HepG2 (cell line): ENCODE data around the gene FSCN2. TPM values are rescaled to one million over a fixed set of nuclear protein-coding genes. Genes with fewer than 3 reads are reported as not detected.

ENCODE experiments used
- GTF2F1 ChIP-seq: fragments of 150-350 bp; IDR thresholded peaks from 2 replicates; pipeline ENCODE4 v1.6.1; 2014; ENCODE audit warnings: low read length
- ISX ChIP-seq: sonication (generic); formaldehyde crosslinking; conservative IDR thresholded peaks from 2 replicates; pipeline ENCODE4 v1.5.0; 2020; ENCODE audit warnings: missing genetic modification reagents
- KDM2A ChIP-seq: sonication (generic); formaldehyde crosslinking; IDR thresholded peaks from 2 replicates; pipeline ENCODE4 v1.4.0; 2020; ENCODE audit warnings: low read depth, missing genetic modification reagents, borderline replicate concordance
- KLF12 ChIP-seq: sonication (generic); formaldehyde crosslinking; IDR thresholded peaks from 2 replicates; pipeline ENCODE4 v1.4.0; 2020; ENCODE audit warnings: missing genetic modification reagents, borderline replicate concordance
- MZF1 ChIP-seq: sonication (generic); formaldehyde crosslinking; IDR thresholded peaks from 2 replicates; pipeline ENCODE4 v1.8.1; 2023; ENCODE audit warnings: mild to moderate bottlenecking, missing genetic modification reagents, borderline replicate concordance
- NFKB2 ChIP-seq: sonication (generic); formaldehyde crosslinking; IDR thresholded peaks from 2 replicates; pipeline ENCODE4 v1.4.0; 2020; ENCODE audit warnings: missing genetic modification reagents, borderline replicate concordance
- ZBTB42 ChIP-seq: sonication (generic); formaldehyde crosslinking; IDR thresholded peaks from 2 replicates; pipeline ENCODE4 v1.5.0; 2020; ENCODE audit warnings: mild to moderate bottlenecking, missing genetic modification reagents
- ZC3H4 ChIP-seq: sonication (generic); formaldehyde crosslinking; IDR thresholded peaks from 2 replicates; pipeline ENCODE4 v1.4.0; 2020; ENCODE audit warnings: missing genetic modification reagents, borderline replicate concordance
- ZNF17 ChIP-seq: sonication (generic); formaldehyde crosslinking; IDR thresholded peaks from 2 replicates; pipeline ENCODE4 v1.5.0; 2020; ENCODE audit warnings: mild to moderate bottlenecking, missing genetic modification reagents
- ZNF20 ChIP-seq: sonication (generic); formaldehyde crosslinking; IDR thresholded peaks from 2 replicates; pipeline ENCODE4 v1.4.0; 2020; ENCODE audit warnings: mild to moderate bottlenecking, moderate library complexity, missing genetic modification reagents
- ZNF615 ChIP-seq: sonication (generic); formaldehyde crosslinking; IDR thresholded peaks from 2 replicates; pipeline ENCODE4 v1.5.0; 2020; ENCODE audit warnings: mild to moderate bottlenecking, missing genetic modification reagents, borderline replicate concordance
- ZNF746 ChIP-seq: sonication (generic); formaldehyde crosslinking; IDR thresholded peaks from 2 replicates; pipeline ENCODE4 v1.8.0; 2022; ENCODE audit warnings: mild to moderate bottlenecking, missing genetic modification reagents
- polyA plus RNA-seq, 8 experiments: library from polyadenylated mRNA; depleted of rRNA in 3 of 8; stranded (reverse) in 7 of 8; unstranded in 1 of 8; fragments of >200 nt; fragmentation: Illumina TruSeq in 4 of 8; extraction: Trizol in 4 of 8; gene quantifications; 2 replicates each; pipeline versions ENCODE4 v1.2.1 to v1.2.3, GENCODE V29; 2011 to 2016; ENCODE audit warnings: low read depth in 4 of 8, missing spikeins in 1 of 8, mixed read lengths in 1 of 8; ENCODE audit not compliant: insufficient read depth in 1 of 8
- total RNA-seq, 5 experiments: library from RNA; depleted of rRNA; stranded (reverse); fragments of >200 nt; fragmentation: Illumina TruSeq; extraction: Trizol; gene quantifications; 2 replicates each; pipeline ENCODE4 v1.2.3, GENCODE V29; 2016; ENCODE audit warnings: low read depth in 1 of 5
- TF ChIP-seq, protein P1 (sequence below): conservative IDR thresholded peaks from 2 replicates; pipeline ENCODE4 v1.6.1; 2018; ENCODE audit warnings: missing genetic modification reagents
- TF ChIP-seq, protein P2 (sequence below): IDR thresholded peaks from 2 replicates; pipeline ENCODE4 v1.6.1; 2012; ENCODE audit warnings: inconsistent platforms
- TF ChIP-seq, protein P3 (sequence below): sonication (generic); formaldehyde crosslinking; IDR thresholded peaks from 2 replicates; pipeline ENCODE4 v1.8.0; 2022; ENCODE audit warnings: mild to moderate bottlenecking, missing genetic modification reagents, borderline replicate concordance
- TF ChIP-seq, protein P4 (sequence below): sonication (generic); formaldehyde crosslinking; IDR thresholded peaks from 2 replicates; pipeline ENCODE4 v1.4.0; 2020; ENCODE audit warnings: missing genetic modification reagents
- TF ChIP-seq, protein P5 (sequence below): sonication (generic); formaldehyde crosslinking; IDR thresholded peaks from 2 replicates; pipeline ENCODE4 v1.8.0; 2022; ENCODE audit warnings: missing genetic modification reagents, mild to moderate bottlenecking, inconsistent platforms, borderline replicate concordance
- TF ChIP-seq, protein P6 (sequence below): sonication (generic); formaldehyde crosslinking; IDR thresholded peaks from 2 replicates; pipeline ENCODE4 v1.4.0; 2020; ENCODE audit warnings: missing genetic modification reagents

Gene FSCN2
- total and polyA plus RNA-seq, 2 of the 13 experiments (the other 11 are each of a cell fraction or from before 2014, with no cell fraction given) = 0.09 TPM; not detected in 1

DNA sequence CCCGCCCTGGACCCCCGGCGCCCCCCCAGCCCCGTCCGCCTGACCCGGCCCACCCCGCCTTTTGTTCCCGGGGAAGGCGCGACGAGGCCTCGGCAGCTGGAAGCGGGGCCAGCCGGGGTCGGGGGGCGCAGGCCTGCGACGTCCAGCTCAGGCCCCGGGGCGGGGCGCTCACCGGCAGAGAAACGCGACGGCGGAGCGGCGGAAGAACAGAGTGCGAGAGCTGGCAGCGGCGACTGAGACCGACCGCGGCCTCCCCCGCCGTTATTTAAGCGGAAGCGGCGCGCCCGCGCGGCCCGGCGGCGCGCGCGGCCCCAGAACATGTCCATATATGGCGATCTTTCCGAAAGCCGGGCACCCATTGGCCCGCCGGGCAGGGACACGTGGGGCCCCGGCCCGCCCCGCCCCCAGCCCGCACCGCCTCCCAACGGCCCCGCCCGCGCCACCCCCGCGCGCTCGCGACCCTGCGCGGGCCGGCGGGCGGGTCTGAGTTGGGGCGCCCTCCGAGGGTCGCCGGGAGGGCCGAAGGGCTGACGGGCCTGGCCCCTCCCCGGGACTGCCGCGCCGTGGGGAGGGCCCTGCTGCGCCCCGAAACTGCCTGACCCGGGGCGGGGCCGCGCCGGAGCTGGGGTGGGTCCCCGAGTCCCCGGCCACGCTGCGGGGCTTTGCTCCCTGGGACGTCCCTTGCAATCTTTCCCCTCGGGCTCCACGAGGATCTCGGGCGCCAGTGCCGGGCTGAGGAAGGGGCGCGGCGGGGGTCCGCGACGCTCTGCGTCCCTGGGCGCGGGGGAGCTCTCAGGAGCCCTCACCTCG, 15.4 kb upstream of the FSCN2 start, which contains the start of gene ACTG1 (continued):
- TF ChIP-seq, protein P1, sequence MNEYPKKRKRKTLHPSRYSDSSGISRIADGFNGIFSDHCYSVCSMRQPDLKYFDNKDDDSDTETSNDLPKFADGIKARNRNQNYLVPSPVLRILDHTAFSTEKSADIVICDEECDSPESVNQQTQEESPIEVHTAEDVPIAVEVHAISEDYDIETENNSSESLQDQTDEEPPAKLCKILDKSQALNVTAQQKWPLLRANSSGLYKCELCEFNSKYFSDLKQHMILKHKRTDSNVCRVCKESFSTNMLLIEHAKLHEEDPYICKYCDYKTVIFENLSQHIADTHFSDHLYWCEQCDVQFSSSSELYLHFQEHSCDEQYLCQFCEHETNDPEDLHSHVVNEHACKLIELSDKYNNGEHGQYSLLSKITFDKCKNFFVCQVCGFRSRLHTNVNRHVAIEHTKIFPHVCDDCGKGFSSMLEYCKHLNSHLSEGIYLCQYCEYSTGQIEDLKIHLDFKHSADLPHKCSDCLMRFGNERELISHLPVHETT = peak; percentile 1
- TF ChIP-seq, protein P2, sequence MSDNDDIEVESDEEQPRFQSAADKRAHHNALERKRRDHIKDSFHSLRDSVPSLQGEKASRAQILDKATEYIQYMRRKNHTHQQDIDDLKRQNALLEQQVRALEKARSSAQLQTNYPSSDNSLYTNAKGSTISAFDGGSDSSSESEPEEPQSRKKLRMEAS = peak; percentile 77
- TF ChIP-seq ZNF17 (no peak), KDM2A (peak; percentile 79), NFKB2 (CRISPR knock-in tag) (no peak), ZC3H4 (no peak), ZNF615 (no peak), ISX (CRISPR knock-in tag) (no peak), ZBTB42 (CRISPR knock-in tag) (no peak), MZF1 (no peak), KLF12 (CRISPR knock-in tag) (peak; percentile 79; the same call in 1 of the 2 replicates), GTF2F1 (peak; percentile 94; the same call in 1 of the 2 replicates), ZNF20 (CRISPR knock-in tag) (no peak), ZNF746 (no peak; the same call in none of the 2 replicates)
- TF ChIP-seq, protein P3, sequence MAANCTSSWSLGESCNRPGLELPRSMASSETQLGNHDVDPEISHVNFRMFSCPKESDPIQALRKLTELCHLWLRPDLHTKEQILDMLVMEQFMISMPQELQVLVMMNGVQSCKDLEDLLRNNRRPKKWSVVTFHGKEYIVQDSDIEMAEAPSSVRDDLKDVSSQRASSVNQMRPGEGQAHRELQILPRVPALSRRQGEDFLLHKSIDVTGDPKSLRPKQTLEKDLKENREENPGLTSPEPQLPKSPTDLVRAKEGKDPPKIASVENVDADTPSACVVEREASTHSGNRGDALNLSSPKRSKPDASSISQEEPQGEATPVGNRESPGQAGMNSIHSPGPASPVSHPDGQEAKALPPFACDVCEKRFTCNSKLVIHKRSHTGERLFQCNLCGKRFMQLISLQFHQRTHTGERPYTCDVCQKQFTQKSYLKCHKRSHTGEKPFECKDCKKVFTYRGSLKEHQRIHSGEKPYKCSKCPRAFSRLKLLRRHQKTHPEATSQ = 0 out of 2 replicates have a peak, but pooled peaks have one; percentile 38
- TF ChIP-seq, protein P4, sequence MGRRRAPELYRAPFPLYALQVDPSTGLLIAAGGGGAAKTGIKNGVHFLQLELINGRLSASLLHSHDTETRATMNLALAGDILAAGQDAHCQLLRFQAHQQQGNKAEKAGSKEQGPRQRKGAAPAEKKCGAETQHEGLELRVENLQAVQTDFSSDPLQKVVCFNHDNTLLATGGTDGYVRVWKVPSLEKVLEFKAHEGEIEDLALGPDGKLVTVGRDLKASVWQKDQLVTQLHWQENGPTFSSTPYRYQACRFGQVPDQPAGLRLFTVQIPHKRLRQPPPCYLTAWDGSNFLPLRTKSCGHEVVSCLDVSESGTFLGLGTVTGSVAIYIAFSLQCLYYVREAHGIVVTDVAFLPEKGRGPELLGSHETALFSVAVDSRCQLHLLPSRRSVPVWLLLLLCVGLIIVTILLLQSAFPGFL (CRISPR knock-in tag) = no peak
- TF ChIP-seq, protein P5, sequence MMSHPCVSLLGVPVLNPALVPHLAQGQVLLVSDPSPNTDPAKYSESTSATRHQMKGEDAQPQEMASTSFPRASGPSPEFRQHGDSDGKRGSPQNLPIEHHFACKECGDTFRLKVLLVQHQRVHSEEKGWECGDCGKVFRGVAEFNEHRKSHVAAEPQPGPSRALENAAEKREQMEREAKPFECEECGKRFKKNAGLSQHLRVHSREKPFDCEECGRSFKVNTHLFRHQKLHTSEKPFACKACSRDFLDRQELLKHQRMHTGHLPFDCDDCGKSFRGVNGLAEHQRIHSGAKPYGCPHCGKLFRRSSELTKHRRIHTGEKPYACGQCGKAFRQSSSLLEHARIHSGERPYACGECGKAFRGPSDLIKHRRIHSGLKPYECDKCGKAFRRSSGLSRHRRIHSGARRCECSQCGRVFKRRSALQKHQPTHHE (CRISPR knock-in tag) = no peak
- TF ChIP-seq, protein P6, sequence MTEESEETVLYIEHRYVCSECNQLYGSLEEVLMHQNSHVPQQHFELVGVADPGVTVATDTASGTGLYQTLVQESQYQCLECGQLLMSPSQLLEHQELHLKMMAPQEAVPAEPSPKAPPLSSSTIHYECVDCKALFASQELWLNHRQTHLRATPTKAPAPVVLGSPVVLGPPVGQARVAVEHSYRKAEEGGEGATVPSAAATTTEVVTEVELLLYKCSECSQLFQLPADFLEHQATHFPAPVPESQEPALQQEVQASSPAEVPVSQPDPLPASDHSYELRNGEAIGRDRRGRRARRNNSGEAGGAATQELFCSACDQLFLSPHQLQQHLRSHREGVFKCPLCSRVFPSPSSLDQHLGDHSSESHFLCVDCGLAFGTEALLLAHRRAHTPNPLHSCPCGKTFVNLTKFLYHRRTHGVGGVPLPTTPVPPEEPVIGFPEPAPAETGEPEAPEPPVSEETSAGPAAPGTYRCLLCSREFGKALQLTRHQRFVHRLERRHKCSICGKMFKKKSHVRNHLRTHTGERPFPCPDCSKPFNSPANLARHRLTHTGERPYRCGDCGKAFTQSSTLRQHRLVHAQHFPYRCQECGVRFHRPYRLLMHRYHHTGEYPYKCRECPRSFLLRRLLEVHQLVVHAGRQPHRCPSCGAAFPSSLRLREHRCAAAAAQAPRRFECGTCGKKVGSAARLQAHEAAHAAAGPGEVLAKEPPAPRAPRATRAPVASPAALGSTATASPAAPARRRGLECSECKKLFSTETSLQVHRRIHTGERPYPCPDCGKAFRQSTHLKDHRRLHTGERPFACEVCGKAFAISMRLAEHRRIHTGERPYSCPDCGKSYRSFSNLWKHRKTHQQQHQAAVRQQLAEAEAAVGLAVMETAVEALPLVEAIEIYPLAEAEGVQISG (CRISPR knock-in tag) = peak; percentile 74
